Measurements from ENCODE around the gene PPP4C.

Gene PPP4C

DNA sequence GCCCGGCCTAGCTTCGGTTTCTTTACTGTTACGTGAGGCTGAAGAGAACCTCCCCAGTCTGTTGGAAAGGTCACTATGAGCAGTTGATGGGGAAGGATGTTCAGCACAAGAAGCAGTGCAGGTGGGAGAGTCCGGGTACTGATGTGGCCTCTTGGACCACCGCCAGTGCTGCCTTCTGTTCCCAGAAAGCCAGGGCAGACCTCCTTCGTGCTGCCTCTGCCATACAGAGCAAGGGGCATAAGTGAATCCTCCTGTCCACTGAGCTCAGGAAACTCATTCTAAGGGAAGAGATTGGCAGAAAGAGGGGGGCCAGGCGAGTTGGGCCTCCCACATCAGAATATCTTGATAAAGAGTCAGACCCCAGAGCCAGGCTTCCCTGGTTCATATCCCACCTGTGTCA, 3.7 kb downstream of the PPP4C start:
- DNase-seq (ENCODE audit: low read depth in 2 of 3, low spot score in 2 of 3) = no peak

DNA sequence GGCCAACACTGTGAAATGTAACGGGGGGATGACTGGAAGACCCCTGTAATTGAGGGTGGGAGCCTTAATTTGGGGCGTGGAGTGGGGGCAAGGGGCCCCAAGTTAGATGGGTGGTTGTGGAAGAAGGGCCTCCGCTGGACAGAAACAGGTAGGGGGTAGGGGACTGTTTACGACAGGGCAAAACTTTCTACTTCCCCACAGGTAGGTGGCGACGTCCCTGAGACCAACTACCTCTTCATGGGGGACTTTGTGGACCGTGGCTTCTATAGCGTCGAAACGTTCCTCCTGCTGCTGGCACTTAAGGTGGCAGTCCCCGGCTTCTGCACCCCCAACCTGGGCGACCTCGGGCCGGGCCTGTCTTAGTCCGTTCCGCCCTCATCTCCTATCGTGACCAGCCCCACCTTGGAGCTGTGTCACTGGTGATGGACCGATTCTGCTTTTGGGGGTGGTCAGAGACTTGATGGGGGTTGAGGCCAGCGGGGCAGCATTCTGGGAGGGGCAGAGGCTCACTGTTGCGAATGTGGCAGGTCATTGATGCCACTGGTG, 6.8 kb downstream of the PPP4C start:
- no peak for DNase-seq (ENCODE audit: low read depth in 2 of 3, low spot score in 2 of 3)

DNA sequence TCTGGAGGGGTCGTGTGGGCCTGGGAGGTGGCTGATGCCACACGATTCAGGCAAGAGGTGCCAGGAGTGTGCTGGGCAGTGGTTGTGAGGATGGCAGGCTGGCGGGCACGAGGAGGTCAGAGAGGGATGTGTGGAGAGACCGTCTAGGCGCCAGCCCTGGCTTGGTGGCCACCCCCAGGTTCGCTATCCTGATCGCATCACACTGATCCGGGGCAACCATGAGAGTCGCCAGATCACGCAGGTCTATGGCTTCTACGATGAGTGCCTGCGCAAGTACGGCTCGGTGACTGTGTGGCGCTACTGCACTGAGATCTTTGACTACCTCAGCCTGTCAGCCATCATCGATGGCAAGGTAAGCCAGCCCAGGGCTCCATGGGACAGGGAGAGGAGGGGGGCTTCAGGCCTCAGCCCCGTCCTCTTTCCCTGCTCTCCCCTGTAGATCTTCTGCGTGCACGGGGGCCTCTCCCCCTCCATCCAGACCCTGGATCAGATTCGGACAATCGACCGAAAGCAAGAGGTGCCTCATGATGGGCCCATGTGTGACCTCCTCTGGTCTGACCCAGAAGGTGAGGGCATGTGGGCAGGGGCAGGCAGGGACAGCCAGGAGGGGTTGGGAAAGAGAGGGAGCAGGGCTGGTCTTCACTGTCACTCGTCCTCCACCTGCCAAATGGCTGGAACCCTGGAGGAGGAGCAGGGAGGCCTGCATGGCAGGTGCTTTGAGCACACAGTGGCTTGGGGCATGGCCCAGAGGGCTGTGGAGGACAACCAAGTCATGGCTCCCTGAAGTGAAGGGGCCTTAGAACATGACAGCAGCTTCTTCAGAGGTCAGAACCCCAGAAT, 7.6 kb downstream of the PPP4C start:
- DNase-seq (ENCODE audit: low read depth in 2 of 3, low spot score in 2 of 3) = no peak

DNA sequence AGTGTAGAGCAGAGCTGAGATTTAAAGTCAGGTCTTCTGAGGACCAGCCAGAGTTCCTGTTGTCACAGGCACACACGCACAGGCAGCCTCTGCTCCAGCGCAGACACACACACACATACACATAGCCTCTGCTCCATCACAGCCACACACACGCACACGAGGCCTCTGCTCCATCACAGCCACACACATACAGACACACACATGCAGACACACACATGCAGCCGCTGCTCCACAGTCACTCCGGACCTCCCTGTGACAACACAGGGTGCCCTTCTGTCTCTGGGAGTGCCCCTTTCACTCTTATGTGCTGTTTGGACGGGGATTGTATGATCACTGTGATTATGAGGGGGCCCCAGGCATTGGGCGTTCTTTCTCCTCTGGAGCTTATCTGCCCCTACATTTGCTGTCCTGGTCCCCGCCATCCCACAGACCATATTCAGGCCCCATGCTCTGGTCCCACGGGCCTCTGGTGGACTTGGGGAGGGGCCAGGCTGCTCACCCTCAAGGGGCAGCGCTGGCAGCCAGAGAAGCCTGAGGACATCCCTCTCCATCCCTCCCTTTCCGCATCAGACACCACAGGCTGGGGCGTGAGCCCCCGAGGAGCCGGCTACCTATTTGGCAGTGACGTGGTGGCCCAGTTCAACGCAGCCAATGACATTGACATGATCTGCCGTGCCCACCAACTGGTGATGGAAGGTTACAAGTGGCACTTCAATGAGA, 8.5 kb downstream of the PPP4C start:
- no peak for DNase-seq (ENCODE audit: low read depth in 2 of 3, low spot score in 2 of 3)

DNA sequence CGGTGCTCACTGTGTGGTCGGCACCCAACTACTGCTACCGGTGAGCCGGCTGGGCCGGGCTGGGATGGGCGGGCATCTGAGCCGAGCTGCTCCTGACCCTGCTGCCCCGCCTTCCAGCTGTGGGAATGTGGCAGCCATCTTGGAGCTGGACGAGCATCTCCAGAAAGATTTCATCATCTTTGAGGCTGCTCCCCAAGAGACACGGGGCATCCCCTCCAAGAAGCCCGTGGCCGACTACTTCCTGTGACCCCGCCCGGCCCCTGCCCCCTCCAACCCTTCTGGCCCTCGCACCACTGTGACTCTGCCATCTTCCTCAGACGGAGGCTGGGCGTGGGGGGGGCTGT, 9.0 kb downstream of the PPP4C start:
- no peak for DNase-seq (ENCODE audit: low read depth in 2 of 3, low spot score in 2 of 3)

DNA sequence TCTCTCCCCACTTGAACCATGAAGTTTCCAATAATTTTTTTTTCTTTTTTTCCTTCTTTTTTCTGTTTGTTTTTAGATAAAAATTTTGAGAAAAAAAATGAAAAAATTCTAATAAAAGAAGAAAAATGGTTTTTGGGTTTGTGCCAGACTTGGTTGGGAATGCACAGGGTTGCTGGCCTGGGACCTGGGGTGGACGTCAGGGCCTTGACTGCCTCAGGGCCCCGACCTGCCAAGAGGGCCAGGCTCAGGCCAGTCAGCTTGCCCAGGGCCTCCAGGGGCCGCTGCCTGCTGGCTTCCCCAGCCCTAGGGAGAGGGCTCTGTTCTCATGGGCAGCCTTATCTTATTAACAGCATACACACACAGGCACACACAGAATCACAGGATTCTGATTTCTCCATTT, 9.5 kb downstream of the PPP4C start:
- no peak for DNase-seq (ENCODE audit: low read depth in 2 of 3, low spot score in 2 of 3)

DNA sequence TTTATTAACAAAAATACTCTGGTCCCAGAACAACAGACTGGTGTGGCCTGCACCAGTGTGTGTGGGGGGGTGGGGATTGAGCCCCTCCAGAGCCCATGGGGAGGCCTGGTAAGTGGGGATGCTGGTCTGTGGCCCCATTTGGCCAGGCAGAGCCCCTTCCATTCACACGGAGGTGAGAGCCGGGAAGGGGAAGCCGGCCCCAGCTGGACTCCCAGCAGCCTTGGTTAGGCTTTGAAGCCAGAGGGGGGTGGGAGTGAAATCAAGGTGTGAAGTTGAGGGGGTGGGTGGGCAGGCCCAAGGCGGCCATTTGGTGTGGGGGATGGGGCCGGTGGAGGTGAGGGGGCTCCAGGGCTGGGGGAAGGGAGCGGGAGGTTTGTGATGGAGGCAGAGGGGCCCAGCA, 10.0 kb downstream of the PPP4C start:
- DNase-seq (ENCODE audit: low read depth in 2 of 3, low spot score in 2 of 3) = no peak

DNA sequence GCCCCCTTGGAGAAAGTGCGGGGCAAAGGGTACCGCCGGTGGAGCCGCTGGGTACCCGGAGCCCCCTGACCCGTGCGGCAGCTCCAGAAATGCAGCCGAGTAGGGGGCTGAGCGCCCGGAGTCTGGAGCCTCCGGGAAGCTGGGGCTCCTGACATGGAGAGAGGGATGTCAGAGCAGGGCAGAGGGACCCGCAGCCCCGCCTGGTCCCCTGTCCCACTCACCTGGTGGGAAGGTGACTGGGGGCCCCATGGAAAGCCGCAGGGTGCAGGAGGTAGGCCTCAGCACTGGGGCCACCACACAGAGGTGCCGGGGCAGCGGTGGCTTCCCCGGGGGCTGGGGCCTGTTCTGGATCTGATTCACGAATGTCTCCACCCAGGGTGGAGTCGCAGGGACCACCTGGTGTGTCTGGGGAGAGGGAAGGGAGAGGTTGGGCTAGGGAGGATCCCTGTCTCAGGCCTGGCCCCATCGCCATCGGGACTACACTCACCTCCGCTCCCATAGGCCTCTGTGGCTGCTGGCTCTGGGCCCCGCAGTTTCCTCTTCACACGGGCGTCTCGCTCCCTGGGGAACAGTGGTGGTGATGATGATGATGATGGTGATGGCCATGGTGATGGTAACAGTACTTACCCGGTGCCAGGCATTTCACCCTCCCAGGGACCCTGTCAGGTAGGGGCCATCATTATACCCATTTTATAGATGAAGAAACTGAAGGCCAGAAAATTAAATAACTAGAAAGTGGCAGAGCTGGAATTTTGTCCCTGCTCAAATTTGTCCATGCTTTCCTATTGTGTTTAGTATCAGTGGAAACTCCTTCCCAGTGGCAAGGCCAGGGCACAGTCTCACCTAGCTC, 10.7 kb downstream of the PPP4C start:
- DNase-seq (ENCODE audit: low read depth in 2 of 3, low spot score in 2 of 3) = no peak

DNA sequence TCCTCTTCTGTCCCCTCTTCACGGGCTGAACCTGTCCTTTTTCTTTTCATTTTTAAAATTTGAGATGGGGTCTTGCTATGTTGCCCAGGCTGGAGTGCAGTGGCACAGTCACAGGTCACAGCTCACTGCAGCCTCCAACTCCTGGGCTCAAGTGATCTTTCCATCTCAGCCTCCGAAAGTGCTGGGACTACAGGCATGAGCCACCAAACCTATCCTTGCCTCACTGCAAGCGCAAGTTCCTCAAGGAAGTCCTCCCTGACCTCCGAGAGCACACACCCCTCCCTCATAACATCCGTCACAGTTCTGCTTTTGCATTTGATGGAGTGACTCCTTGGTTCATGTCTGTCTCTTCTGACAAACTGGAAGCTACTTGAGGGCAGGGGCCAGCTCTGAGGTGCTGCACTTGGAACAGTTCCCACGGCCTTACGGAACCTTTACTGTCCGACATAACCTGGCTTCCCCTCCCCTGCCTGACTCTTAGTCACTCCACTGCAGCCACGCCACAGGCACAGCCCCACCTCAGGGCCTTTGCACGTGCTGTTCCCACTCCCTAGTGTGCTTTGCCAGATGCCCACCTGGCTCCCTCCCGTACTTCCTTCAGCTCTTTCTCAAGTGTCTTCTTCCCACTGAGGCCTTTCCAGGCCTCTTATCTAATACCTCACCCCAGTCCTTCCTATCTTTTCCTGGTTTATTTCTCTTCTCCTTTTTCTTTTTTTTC, 11.5 kb downstream of the PPP4C start:
- no peak for DNase-seq (ENCODE audit: low read depth in 2 of 3, low spot score in 2 of 3)

DNA sequence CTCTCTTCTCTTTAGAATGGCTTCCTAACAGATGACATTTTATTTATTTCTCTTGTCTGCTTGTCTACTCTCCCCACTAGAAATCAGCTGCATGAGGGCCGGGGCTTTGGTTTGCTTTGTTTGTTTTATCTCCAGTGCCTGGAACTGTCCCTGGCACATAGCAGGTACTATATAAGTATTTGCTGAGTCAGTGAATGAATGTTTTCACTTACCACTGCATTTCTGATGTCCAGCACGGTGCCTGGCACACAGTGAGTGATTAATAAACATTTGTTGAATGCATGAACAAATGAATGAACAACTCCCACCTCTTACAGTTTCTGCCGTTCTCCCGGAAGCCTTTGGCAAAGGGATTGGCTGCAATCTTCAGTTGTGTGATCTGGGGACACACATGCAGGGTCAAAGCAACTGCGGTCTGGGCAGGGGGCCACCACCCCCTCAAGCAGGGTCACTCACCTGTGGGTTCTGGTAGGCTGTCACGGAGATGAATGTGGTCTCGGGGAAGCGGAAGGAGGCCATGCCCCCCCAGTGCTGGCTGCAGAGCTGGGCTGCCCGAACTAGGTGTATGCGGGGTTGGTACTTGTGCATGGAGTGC, 12.5 kb downstream of the PPP4C start:
- no peak for DNase-seq (ENCODE audit: low read depth in 2 of 3, low spot score in 2 of 3)

DNA sequence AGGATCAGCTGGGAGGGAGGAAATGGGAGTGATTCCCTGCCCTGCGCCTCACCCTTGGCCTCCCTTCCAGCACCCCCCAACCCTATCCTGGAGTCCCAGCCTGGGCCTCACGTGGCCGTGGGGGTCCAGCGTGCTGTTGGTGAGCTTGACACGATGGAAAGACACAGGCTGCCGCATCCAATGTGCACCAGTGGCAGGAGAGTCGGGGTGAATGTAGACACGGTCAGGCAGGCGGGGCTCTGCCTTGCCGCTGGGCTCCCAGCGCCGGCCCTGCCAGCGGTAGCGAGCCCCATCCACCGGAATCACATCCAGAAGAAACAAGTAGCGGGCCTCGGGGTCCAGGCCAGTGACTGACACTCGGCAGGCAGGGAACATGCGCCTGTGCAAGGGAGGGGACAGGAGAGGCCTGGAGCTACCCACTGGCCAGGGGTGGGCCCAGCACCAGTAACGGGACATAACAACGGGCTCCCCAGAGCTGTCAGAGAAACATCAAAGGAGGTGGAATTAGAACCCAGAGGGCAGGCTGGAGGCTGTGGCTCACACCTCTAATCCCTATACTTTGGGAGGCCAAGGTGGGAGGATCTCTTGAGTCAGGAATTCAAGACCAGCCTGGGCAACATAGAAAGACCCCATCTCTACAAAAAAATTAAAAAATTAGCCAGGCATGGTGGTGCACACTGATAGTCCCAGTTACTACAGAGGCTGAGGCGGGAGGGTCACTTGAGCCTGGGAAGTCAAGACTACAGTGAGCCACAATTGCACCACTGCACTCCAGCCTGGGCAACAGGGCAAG, 13.2 kb downstream of the PPP4C start:
- DNase-seq (ENCODE audit: low read depth in 2 of 3, low spot score in 2 of 3) = no peak

DNA sequence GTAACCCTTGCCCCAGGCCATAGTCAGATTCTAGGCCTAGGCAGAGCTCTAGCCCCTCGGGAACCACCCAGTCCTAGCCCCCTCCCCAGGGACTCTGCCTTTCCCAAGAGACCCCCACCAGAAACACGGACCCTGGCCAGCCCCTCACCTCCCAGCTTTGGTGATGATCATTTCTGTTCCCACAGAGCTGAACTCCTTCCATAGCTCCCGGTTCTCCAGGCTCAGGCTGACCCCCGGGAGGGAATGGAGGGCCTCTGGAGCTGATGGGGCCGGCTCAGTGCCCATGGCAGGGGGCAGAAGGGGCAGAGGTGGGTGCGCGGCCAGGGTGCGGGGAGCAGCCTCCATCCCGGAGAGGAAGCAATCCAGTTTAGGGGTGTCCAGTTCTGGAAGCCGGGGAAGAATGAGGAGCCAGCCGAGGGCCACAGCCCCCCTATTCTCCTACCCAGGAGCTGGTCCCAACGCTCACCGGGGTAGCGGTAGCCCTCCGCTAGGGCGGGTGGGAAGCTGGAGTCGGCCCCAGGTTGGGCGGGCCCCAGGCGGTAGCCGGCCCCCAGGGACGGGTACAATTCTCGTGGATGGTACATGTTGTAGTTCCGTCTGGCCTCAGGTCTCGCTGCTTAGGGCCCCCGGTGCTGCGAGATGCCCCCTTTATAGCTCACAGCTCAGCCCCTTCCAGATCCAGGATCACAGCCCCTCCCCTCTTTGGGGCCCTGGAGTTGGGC, 15.0 kb downstream of the PPP4C start:
- no peak for DNase-seq (ENCODE audit: low read depth in 2 of 3, low spot score in 2 of 3)

DNA sequence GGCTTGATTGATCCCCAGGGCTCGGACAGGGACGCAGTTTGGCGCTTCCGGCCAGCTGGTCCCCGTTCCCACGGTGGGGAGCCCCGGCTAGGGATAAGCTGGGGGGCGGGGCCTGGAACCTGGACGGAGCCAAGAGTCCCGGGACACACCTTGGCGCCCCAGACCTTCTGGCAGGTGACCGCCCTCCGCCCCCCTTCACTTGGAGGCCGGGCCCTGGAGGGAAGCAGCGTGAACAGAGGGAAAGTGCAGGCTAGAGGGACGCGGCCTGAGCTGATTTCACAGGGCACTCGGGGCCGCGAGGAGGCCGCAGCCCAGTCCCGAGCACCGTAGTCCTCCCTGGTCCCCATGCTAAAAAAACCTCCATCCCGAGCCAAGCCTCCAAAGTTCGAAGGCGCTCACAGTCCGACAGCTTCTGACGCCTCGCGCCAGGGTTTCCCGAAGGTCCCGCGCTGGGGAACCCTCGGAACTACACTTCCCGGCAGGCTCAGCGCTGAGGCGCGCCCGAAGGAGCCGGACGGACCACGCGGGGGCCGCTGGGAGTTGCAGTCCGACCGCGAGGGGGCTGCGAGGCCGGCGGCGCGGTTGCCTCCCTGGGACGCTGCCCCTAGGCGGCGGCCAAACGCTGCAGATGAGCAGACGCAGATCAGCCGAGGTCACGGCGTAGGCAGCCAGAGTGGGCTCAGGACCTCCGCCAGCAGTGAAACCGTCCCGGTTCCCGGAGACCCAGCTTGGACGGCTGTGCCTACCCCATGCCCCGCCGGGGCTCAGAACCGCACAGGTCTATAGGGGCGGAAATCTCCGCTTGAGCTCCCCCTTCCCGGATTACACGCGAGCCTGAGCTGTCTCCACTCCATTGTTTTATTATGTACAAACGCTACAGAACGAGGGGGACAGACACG, 15.9 kb downstream of the PPP4C start, which contains the start of gene TBX6:
Gene TBX6, minus strand, starts transcription at position 451 of the 899 bp plus-strand sequence. CDS start 731 bp downstream, outside the sequence.
- DNase-seq (ENCODE audit: low read depth in 2 of 3, low spot score in 2 of 3) = peak; percentile 87 to 91 (median 91)

DNA sequence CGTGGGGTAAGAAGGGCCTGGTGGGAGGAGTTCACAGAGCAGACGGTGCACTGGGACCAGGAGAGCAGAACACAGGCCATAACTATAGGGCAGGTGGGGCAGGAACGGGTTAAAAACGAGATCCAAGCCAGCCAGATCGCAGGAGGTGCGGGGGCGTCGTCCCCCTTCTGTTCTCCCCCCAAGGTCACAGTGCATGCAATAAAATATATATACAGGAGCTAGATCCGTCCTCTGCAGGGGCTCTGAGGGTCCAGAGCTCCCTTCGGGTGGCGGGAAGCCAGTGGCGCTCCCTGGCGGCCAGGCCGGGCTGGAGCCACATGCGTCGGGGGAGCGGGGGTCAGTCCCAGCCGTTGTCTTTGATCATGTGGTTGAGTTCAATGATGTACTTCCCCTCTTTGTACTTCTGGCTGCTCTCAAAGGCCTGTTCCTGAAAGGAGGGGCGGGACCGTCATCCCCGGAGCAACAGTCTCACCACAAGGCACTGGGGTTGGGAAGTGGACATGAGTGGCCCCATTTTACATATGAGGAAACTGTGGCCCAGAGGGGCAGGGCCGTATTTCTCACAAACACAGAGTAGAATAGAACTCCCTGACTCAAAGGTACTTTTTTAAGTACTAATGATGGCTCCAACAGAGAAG, 16.7 kb downstream of the PPP4C start:
- peak; percentile 53 to 66 (median 57) for DNase-seq (ENCODE audit: low read depth in 2 of 3, low spot score in 2 of 3)

DNA sequence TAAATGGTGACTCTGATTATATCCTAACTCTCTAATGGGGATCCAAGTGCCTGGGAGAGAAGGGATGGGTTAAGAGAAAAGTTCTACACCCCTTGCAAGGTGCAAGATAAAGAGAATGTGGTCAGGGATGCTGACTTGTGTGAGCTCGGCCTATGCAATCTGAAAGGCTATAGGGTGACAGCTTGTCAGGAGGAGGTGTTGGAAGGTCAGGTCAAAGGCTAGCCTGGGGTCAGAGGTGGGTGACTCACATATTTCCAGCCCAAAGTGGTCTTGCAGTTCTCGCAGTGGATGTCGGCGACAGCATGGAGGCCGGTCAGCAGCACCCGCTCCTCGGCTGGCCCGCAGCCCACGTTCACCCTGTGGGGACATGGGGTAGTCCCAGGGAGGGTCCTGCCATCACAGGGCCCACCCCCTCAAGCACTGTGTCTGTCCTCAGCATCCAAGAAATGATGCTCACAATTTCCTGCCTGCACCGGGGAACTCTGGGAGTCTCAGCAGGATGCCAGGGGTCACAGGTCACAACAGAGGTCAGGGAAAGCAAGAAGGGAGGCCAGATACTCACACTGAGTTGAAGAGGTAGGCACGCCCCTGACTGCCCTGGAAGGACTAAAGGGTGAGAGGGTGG, 18.9 kb downstream of the PPP4C start:
- DNase-seq (ENCODE audit: low read depth in 2 of 3, low spot score in 2 of 3) = no peak

DNA sequence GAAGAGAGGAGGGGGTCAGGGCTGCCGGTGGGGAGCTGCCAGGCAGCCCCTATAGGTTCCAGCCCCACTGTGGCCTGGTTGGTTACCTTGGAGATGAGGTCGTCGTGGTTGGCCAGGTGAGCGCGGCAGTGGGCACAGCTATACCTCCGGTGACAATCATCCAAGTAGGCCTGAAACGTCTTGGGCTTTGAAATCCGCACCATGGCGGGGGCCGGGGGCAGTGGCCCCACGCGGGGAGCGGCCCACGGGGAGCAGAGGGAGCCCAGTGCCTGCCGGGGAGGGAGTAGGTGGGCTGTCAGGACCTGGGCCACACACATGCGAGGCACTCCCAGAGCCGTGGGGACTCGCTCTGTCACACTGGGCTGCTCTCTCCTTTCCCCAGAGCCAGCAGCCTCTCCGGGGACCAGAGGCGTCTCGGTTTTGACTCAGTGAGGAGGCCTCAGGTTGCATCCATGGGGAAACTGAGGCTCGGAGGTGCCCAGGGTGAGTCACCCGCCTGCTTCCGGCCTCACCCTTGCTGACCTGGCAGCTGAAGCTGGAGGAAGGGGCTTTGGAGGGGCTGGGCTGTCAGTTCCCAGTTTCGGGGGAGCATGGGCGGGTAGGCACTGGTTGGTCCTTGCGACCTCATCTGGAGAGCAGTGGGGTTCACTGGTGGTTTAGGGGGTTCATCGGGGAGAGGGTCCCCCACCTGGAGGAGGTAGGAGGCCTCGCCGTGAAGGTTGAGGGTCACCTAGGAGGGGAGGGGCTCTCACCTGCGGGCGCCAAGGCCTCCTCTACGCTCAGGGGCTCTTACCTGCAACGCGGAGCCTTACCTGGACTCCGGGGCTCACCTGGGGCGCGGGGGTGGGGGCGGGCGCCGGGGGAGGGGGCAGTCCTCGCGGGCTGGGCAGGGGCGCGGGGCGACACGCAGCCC, 19.6 kb downstream of the PPP4C start:
- DNase-seq (ENCODE audit: low read depth in 2 of 3, low spot score in 2 of 3) = no peak
